ENCODE measurements around the gene SNAI1. TPM values are rescaled to one million over a fixed set of nuclear protein-coding genes. Genes with fewer than 3 reads are reported as not detected.
A peak's percentile ranks its signal among the peaks of the same experiment; 100 is the strongest.

The SNAI1 gene
- total RNA-seq, 1 experiment from 2014 or later = 5.4 TPM

- Histone ChIP-seq H3K9me3 (ENCODE audit: low read length) (no peaks in the 10 kb centered on the region), H3K79me2 (ENCODE audit: low read length) (peaks cover 52% of the 10 kb centered on the region), H3K36me3 (ENCODE audit: low read depth, low read length) (peaks cover 21% of the 10 kb centered on the region), H2AFZ (ENCODE audit: low read length) (peak within 1 kb of the TSS; percentile 99), H3K27me3 (ENCODE audit: low read length) (no peaks in the 10 kb centered on the region), H3K9me2 (replicated peaks; ENCODE audit: low read length) (no peaks in the 10 kb centered on the region), H4K20me1 (ENCODE audit: low read length) (peaks cover 13% of the 10 kb centered on the region), H3K4me2 (ENCODE audit: low read length) (peak within 1 kb of the TSS; percentile 90), H3K9ac (ENCODE audit: low read length) (peak within 1 kb of the TSS; percentile 92), H3K27ac (ENCODE audit: low read length) (peak within 1 kb of the TSS; percentile 4), H3F3A (ENCODE audit: low read length, unreplicated experiment) (no peaks in the 10 kb centered on the region), H3K4me3 (ENCODE audit: low read length) (peak within 1 kb of the TSS; percentile 91), H3K4me1 (ENCODE audit: insufficient read depth, low read length) (peaks cover 17% of the 10 kb centered on the region)
- ChIA-PET POLR2A (ENCODE audit: unreplicated experiment) (interaction anchor here (0.5 to 0.9 kb wide), 5 partner anchors 74 to 1368 kb away, joined by 3 to 6 read pairs (median 3); no protein-coding TSS in a partner anchor), CTCF (no interaction called here)
- no peak for TF ChIP-seq EZH2phosphoT487 (IDR thresholded peaks at IDR 0.05; ENCODE audit: borderline replicate concordance, low read length)
- TF ChIP-seq CTCF (conservative IDR thresholded peaks at IDR 0.05; ENCODE audit: low read depth, low read length) = no peak
- TF ChIP-seq EZH2 (IDR thresholded peaks at IDR 0.05; ENCODE audit: low read length, unreplicated experiment) = no peak
- intact Hi-C loops (cut with micrococcal nuclease) = loop anchor here (2.0 kb wide), 1 partner anchor 14 kb away; no protein-coding TSS in a partner anchor
- ATAC-seq (peak; percentile 81), DNase-seq (peak; percentile 97)
- TSS peak; percentile 15 for BruUV-seq (replicated peaks)
Measured at GRCh38 chr20:49936153-49937026, 46.4 kb upstream of the SNAI1 start, which contains the start of gene RNF114. RNF114 (plus strand) TSS chr20:49936397; CDS start chr20:49936413, 16 bp downstream.

DNA sequence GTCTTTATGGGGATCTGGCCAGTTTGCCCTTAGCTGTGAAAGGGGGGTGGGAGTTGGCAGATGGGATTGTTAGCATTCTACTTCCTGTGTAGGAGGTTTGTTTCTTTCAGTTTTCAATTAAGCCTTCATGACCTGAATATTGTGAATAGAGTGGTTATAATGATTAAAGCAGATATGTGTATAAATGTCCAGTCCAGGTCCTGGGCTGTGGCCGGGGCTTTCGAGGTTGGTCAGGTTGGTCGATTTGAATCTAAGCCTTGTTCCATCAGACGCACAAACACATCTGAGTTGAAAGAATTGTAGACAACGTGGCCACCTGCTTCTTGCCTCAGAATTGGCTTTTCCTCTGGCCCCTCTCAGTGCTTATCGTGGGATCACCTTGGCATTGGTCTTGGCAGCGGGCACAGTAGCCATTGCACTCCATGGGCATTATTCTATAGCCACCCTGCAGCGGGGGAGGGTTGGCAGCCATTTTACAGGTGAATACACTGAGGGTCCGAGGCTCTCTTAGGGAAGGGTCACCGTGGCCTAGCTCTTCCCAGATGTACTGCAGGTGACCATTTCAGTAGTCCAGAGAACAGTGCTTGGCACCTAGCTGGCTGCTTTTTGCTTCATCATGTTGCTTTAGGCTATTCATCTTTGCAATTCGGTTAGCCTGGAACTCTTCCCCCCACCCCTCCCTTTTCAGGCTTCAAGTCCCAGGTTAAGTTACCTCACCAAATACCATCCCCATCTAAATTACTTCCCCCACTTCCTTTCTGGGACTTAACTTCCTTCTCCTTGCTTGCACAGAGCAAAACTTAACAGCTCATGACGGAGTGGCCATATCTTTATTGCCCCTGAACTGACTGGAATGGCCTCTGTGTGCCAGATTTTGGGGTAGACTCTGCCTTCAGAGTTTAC is 45.5 kb upstream of the SNAI1 start:
- no peak for TF ChIP-seq EZH2 (IDR thresholded peaks at IDR 0.05; ENCODE audit: low read length, unreplicated experiment)
- TF ChIP-seq CTCF (conservative IDR thresholded peaks at IDR 0.05; ENCODE audit: low read depth, low read length) = no peak
- no peak for TF ChIP-seq EZH2phosphoT487 (IDR thresholded peaks at IDR 0.05; ENCODE audit: borderline replicate concordance, low read length)

More for the DNA sequence above, 45.5 kb upstream of the SNAI1 start:
- Histone ChIP-seq H3K4me3 (ENCODE audit: low read length) (peak overlapping the region; percentile 91), H3K4me1 (ENCODE audit: insufficient read depth, low read length) (peaks cover 17% of the 10 kb centered on the region), H3K9ac (ENCODE audit: low read length) (peak overlapping the region; percentile 92), H3K9me3 (ENCODE audit: low read length) (no peaks in the 10 kb centered on the region), H3K27me3 (ENCODE audit: low read length) (no peaks in the 10 kb centered on the region), H3K4me2 (ENCODE audit: low read length) (peak overlapping the region; percentile 90), H4K20me1 (ENCODE audit: low read length) (peaks cover 13% of the 10 kb centered on the region), H3K27ac (ENCODE audit: low read length) (peak overlapping the region; percentile 4), H3K36me3 (ENCODE audit: low read depth, low read length) (peaks cover 29% of the 10 kb centered on the region), H3F3A (ENCODE audit: low read length, unreplicated experiment) (no peaks in the 10 kb centered on the region), H3K9me2 (replicated peaks; ENCODE audit: low read length) (no peaks in the 10 kb centered on the region), H3K79me2 (ENCODE audit: low read length) (peaks cover 61% of the 10 kb centered on the region), H2AFZ (ENCODE audit: low read length) (peak overlapping the region; percentile 74)
- CTCF ChIA-PET = interaction anchor here (0.7 kb wide), 1 partner anchor 49 kb away, joined by 10 read pairs; no protein-coding TSS in a partner anchor
- TSS peak; percentile 49 for BruUV-seq (replicated peaks)
- peak; percentile 28 for ATAC-seq
- intact Hi-C loops (cut with micrococcal nuclease) = loop anchor here (2.0 kb wide), 1 partner anchor 14 kb away; no protein-coding TSS in a partner anchor
- POLR2A ChIA-PET (ENCODE audit: unreplicated experiment) = interaction anchor here (0.6 to 0.7 kb wide), 2 partner anchors 75 to 853 kb away, joined by 3 to 4 read pairs; no protein-coding TSS in a partner anchor
- peak; percentile 60 for DNase-seq
